PC-3 (cell line): ENCODE data around the gene NR1H4. TPM values are rescaled to one million over a fixed set of nuclear protein-coding genes. Genes with fewer than 3 reads are reported as not detected.

Experiments used
- ATAC-seq: fragments of 200-7000 bp; cut with Tn5 transposase; 2 replicates; pipeline ENCODE4 v1.9.1; 2020; ENCODE audit warnings: mild to moderate bottlenecking, moderate library complexity
- BruUV-seq: library from RNA; stranded (reverse); fragments of 400-500 nt; replicated peaks from 2 replicates; lab custom pipeline; 2021; lab: Mats Ljungman, UMichigan
- CTCF ChIA-PET: fragments of 300-600 bp; sonication (Branson Sonifier 250); formaldehyde crosslinking; loops from one replicate; lab custom pipeline; 2022; ENCODE audit warnings: antibody characterized with exemption; lab: Charles Lee
- POLR2A ChIA-PET: fragments of 300-600 bp; sonication (Branson Sonifier 250); formaldehyde crosslinking; loops from one replicate; lab custom pipeline; 2022; ENCODE audit warnings: antibody characterized with exemption; ENCODE audit not compliant: unreplicated experiment; lab: Charles Lee
- DNase-seq: peaks from one replicate; pipeline ENCODE4 v3.0.0-alpha.2; 2015
- H2AFZ ChIP-seq: fragments of 300-600 bp; sonication (generic); 2 replicates; pipeline ENCODE4 v1.6.0; 2016; ENCODE audit warnings: antibody characterized with exemption, low read length
- H3F3A ChIP-seq: fragments of 300-600 bp; sonication (generic); one replicate; pipeline ENCODE4 v1.6.0; 2017; ENCODE audit warnings: antibody characterized with exemption, low read length, control low read depth, mild to moderate bottlenecking; ENCODE audit not compliant: unreplicated experiment
- H3K27ac ChIP-seq: fragments of 300-600 bp; sonication (generic); 2 replicates; pipeline ENCODE4 v1.5.1; 2016; ENCODE audit warnings: mild to moderate bottlenecking, low read length
- H3K27me3 ChIP-seq: fragments of 300-600 bp; sonication (generic); 2 replicates; pipeline ENCODE4 v1.6.1; 2016; ENCODE audit warnings: low read length, mixed read lengths
- H3K36me3 ChIP-seq: fragments of 300-600 bp; sonication (generic); 2 replicates; pipeline ENCODE4 v1.6.1; 2016; ENCODE audit warnings: low read depth, mixed run types, low read length, mixed read lengths
- H3K4me1 ChIP-seq: fragments of 300-600 bp; sonication (generic); 2 replicates; pipeline ENCODE4 v1.5.1; 2016; ENCODE audit warnings: low read length; ENCODE audit not compliant: insufficient read depth
- H3K4me2 ChIP-seq: fragments of 300-600 bp; sonication (generic); 2 replicates; pipeline ENCODE4 v1.6.0; 2016; ENCODE audit warnings: low read length
- H3K4me3 ChIP-seq: fragments of 300-600 bp; sonication (generic); 2 replicates; pipeline ENCODE4 v1.5.1; 2016; ENCODE audit warnings: mild to moderate bottlenecking, low read length, mixed read lengths
- H3K79me2 ChIP-seq: fragments of 300-600 bp; sonication (generic); 2 replicates; pipeline ENCODE4 v1.6.1; 2017; ENCODE audit warnings: low read length, mixed read lengths
- H3K9ac ChIP-seq: fragments of 300-600 bp; sonication (generic); 2 replicates; pipeline ENCODE4 v1.6.0; 2016; ENCODE audit warnings: mild to moderate bottlenecking, low read length
- H3K9me2 ChIP-seq: fragments of 300-600 bp; sonication (generic); replicated peaks from 2 replicates; pipeline ENCODE4 v1.6.1; 2016; ENCODE audit warnings: mixed run types, low read length, mixed read lengths
- H3K9me3 ChIP-seq: fragments of 300-600 bp; sonication (generic); 2 replicates; pipeline ENCODE4 v1.6.1; 2016; ENCODE audit warnings: low read length, mixed read lengths
- H4K20me1 ChIP-seq: fragments of 300-600 bp; sonication (generic); 2 replicates; pipeline ENCODE4 v1.6.1; 2016; ENCODE audit warnings: low read length, mixed read lengths
- EZH2 ChIP-seq: fragments of 300-600 bp; sonication (generic); IDR thresholded peaks from one replicate; pipeline ENCODE4 v1.6.1; 2017; ENCODE audit warnings: antibody characterized with exemption, mild to moderate bottlenecking, low read length; ENCODE audit not compliant: unreplicated experiment
- EZH2phosphoT487 ChIP-seq: fragments of 300-600 bp; sonication (generic); IDR thresholded peaks from 2 replicates; pipeline ENCODE4 v1.6.1; 2018; ENCODE audit warnings: mild to moderate bottlenecking, antibody characterized with exemption, low read length, borderline replicate concordance
- intact Hi-C: fragments of 100-400 bp; cut with micrococcal nuclease; formaldehyde crosslinking; loops from 2 replicates; pipeline ENCODE4 v1.9.0; 2023
- total RNA-seq: library from RNA; depleted of rRNA; stranded (reverse); fragments of >200 nt; gene quantifications from 2 replicates; pipeline ENCODE4 v1.2.3, GENCODE V29; 2014
- TF ChIP-seq, protein P1 (sequence below): fragments of 300-600 bp; sonication (generic); conservative IDR thresholded peaks from 2 replicates; pipeline ENCODE4 v1.5.1; 2017; ENCODE audit warnings: antibody characterized with exemption, low read depth, mild to moderate bottlenecking, low read length

NR1H4 gene
- total RNA-seq, 1 experiment from 2014 or later, result not detected

GRCh38 chr12:100448656-100449055, 25.0 kb upstream of the NR1H4 start:
- no peak for ATAC-seq
- intact Hi-C loops, result no loop called here
- no peaks in the 10 kb centered on the region for H3K9me2 ChIP-seq
- H2AFZ ChIP-seq, result no peak overlapping the region
- TF ChIP-seq EZH2, result no peak
- TF ChIP-seq EZH2phosphoT487, result no peak
- TF ChIP-seq, protein P1, sequence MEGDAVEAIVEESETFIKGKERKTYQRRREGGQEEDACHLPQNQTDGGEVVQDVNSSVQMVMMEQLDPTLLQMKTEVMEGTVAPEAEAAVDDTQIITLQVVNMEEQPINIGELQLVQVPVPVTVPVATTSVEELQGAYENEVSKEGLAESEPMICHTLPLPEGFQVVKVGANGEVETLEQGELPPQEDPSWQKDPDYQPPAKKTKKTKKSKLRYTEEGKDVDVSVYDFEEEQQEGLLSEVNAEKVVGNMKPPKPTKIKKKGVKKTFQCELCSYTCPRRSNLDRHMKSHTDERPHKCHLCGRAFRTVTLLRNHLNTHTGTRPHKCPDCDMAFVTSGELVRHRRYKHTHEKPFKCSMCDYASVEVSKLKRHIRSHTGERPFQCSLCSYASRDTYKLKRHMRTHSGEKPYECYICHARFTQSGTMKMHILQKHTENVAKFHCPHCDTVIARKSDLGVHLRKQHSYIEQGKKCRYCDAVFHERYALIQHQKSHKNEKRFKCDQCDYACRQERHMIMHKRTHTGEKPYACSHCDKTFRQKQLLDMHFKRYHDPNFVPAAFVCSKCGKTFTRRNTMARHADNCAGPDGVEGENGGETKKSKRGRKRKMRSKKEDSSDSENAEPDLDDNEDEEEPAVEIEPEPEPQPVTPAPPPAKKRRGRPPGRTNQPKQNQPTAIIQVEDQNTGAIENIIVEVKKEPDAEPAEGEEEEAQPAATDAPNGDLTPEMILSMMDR, result no peak
- POLR2A ChIA-PET, result no interaction called here
- H3K4me2 ChIP-seq, result no peak overlapping the region
- no peaks in the 10 kb centered on the region for H3K79me2 ChIP-seq
- no peaks in the 10 kb centered on the region for H3K36me3 ChIP-seq
- H3K4me3 ChIP-seq, result no peak overlapping the region
- H4K20me1 ChIP-seq, result no peaks in the 10 kb centered on the region
- no peak for DNase-seq
- no peak overlapping the region for H3K9ac ChIP-seq
- H3F3A ChIP-seq, result no peaks in the 10 kb centered on the region
- no peak overlapping the region for H3K27ac ChIP-seq
- no peaks in the 10 kb centered on the region for H3K4me1 ChIP-seq
- peaks cover 72% of the 10 kb centered on the region for H3K27me3 ChIP-seq
- no TSS peak for BruUV-seq
- CTCF ChIA-PET, result no interaction called here
- H3K9me3 ChIP-seq, result no peaks in the 10 kb centered on the region

DNA sequence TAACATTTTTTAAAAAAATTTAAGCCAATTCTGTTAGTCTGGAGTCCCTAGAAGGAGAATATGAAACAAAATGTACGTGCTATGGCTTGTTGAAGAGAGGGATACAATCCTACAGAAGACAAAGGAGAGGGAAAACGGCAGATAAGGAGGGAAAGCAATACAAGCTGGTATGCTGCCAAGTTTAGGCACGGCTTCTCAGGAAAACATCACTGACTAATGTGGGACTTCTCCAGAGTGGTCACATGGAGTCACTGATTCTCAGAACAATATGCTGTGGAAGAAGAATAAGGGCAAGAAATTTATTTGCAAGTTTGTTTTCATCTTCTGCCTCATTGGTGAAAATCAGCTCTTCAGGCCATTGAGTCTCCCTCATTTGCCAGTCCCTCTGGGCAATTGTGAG, 22.9 kb upstream of the NR1H4 start:
- CTCF ChIA-PET, result no interaction called here

DNA sequence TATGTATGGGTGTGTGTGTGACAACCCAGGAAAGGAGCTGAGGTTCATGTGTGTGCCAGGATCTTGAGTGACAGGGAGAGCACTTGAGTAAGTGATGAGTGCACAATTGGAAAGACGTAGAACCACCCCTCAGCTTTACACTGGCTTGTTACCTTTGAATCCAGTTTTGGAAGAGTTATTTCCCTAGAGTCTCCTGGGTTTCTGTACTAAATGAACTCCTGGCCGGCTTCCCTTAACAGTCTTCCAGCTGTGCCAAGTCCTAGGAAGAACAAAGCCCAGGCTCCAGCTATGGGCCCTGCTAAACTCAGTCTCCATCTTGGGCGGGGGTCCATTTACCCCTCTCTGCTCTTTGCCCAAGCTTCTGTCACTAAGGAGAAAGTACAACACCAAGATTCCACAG, 19.7 kb upstream of the NR1H4 start:
- Histone ChIP-seq H4K20me1 (no peaks in the 10 kb centered on the region), H3K79me2 (no peaks in the 10 kb centered on the region), H3K27me3 (peaks cover 80% of the 10 kb centered on the region), H3K9me2 (no peaks in the 10 kb centered on the region), H3K9me3 (no peaks in the 10 kb centered on the region), H3K27ac (no peak overlapping the region), H3K4me2 (no peak overlapping the region), H3K4me1 (no peaks in the 10 kb centered on the region), H3K36me3 (no peaks in the 10 kb centered on the region), H3F3A (no peaks in the 10 kb centered on the region), H2AFZ (no peak overlapping the region), H3K4me3 (no peak overlapping the region), H3K9ac (no peak overlapping the region)
- TF ChIP-seq EZH2phosphoT487 (no peak), EZH2 (no peak)
- TF ChIP-seq, protein P1, result no peak
- BruUV-seq, result no TSS peak
- intact Hi-C loops, result no loop called here
- POLR2A ChIA-PET, result no interaction called here
- no peak for ATAC-seq
- CTCF ChIA-PET, result no interaction called here
- no peak for DNase-seq

More for the DNA sequence above, 22.9 kb upstream of the NR1H4 start:
- no peak overlapping the region for H2AFZ ChIP-seq
- H3K79me2 ChIP-seq, result no peaks in the 10 kb centered on the region
- DNase-seq (no peak), ATAC-seq (no peak)
- H3F3A ChIP-seq, result no peaks in the 10 kb centered on the region
- no peaks in the 10 kb centered on the region for H4K20me1 ChIP-seq
- H3K4me3 ChIP-seq, result no peak overlapping the region
- H3K36me3 ChIP-seq, result no peaks in the 10 kb centered on the region
- H3K9me3 ChIP-seq, result no peaks in the 10 kb centered on the region
- H3K27me3 ChIP-seq, result peaks cover 78% of the 10 kb centered on the region
- BruUV-seq, result no TSS peak
- no peak for TF ChIP-seq EZH2
- TF ChIP-seq, protein P1, result no peak
- TF ChIP-seq EZH2phosphoT487, result no peak
- no peak overlapping the region for H3K9ac ChIP-seq
- intact Hi-C loops, result no loop called here
- H3K4me2 ChIP-seq, result no peak overlapping the region
- H3K4me1 ChIP-seq, result no peaks in the 10 kb centered on the region
- H3K27ac ChIP-seq, result no peak overlapping the region
- H3K9me2 ChIP-seq, result no peaks in the 10 kb centered on the region
- POLR2A ChIA-PET, result no interaction called here
